GM12874 (cell line): ENCODE data around the gene FAM184B.

ENCODE experiments used
- TF ChIP-seq, protein P1 (sequence below): IDR thresholded peaks from 2 replicates; pipeline ENCODE4 v1.5.1; 2011; ENCODE audit warnings: low read depth, mild to moderate bottlenecking, control low read depth, low read length, moderate library complexity; ENCODE audit not compliant: insufficient read depth

The FAM184B gene

DNA sequence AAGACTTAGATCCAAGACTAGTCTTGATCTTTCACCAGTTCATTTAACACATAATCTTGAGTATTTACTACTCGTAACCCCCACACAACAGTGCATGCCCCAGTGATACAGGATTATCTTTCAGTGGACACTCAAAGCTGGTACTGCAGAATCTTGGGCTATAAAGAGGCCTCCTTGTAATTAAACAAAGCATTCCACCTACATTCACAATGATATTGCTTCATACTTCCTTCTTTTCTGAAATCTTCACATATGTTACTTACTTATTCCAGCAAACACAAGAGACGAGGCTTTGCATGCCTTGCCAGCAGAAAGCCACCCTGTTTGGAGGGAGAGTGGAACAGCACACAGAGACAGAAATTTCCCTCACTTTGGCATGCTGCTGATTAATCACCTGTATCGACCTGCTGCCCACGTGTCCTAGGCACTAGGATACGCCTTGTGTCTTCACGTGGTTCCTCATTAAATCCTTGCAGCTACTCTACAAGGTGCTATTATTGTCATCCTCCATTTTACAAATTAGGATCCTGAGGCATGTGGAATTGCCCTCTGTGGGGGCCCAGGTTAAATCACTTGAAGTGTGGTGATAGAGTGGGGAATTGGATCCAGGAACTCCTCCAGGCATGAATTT lies 77.3 kb downstream of the FAM184B start:
- TF ChIP-seq, protein P1, sequence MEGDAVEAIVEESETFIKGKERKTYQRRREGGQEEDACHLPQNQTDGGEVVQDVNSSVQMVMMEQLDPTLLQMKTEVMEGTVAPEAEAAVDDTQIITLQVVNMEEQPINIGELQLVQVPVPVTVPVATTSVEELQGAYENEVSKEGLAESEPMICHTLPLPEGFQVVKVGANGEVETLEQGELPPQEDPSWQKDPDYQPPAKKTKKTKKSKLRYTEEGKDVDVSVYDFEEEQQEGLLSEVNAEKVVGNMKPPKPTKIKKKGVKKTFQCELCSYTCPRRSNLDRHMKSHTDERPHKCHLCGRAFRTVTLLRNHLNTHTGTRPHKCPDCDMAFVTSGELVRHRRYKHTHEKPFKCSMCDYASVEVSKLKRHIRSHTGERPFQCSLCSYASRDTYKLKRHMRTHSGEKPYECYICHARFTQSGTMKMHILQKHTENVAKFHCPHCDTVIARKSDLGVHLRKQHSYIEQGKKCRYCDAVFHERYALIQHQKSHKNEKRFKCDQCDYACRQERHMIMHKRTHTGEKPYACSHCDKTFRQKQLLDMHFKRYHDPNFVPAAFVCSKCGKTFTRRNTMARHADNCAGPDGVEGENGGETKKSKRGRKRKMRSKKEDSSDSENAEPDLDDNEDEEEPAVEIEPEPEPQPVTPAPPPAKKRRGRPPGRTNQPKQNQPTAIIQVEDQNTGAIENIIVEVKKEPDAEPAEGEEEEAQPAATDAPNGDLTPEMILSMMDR, result no peak

GRCh38 chr4:17702641-17703040 lies 78.8 kb downstream of the FAM184B start:
- TF ChIP-seq, protein P1, result no peak

- TF ChIP-seq, protein P1, result no peak
These were observed 79.5 kb downstream of the FAM184B start for GRCh38 chr4:17701882-17702281.

GRCh38 chr4:17701138-17701839 lies 80.1 kb downstream of the FAM184B start:
- TF ChIP-seq, protein P1, result no peak

DNA sequence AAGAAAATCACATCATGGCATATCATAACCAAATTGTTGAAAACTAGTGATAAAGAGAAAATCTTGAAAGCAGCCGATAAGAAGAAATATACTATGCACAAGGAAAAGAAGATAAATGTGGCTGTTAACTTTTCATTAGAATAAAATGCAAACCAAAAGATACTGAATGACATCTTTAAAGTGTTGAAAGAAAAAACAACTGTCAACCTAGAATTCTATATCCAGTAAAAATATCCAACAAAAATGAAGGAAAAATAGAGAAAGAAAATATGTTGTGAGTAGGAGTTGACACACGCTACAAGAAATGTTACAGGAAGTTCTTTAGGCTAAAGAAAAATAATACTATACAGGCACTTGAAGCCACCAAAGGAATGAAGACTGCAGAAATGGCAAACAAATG lies 82.0 kb downstream of the FAM184B start:
- TF ChIP-seq, protein P1, result no peak

DNA sequence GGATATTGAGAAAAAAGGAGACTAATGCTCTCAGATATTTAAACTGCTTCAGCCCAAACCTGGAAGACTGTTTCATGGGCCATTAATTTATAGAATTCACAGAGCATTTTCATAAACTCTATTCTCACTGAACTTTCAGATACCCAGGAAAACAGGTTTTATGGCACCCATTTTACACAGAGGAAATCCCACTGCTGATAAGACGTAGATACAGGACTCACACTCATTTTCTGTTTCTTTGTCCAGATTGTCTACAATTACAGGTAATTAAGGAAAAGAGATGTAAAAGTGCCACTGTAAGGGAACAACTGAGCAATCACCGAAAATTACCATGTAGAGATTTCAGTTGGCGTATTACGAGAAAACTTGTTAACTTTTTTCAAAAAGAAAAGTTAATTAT lies 83.3 kb downstream of the FAM184B start:
- TF ChIP-seq, protein P1, result no peak

- TF ChIP-seq, protein P1, result no peak
These were observed 86.1 kb downstream of the FAM184B start for GRCh38 chr4:17695341-17695740.
